Ascending aorta (tissue), 2 donors: ENCODE data around the gene SPECC1L. TPM values are rescaled to one million over a fixed set of nuclear protein-coding genes. Genes with fewer than 3 reads are reported as not detected.

ENCODE experiments used
- DNase-seq, 2 donors: peaks; one replicate each; pipeline ENCODE4 v3.0.0-alpha.2; 2019; ENCODE audit warnings: low spot score in 2 of 2
- H3K27ac ChIP-seq, 2 donors: fragments of 200-600 bp; sonication (generic); one replicate each; pipeline ENCODE4 v1.5.1; 2016 to 2017; ENCODE audit warnings: mild to moderate bottlenecking in 1 of 2
- H3K27me3 ChIP-seq: fragments of 200-600 bp; sonication (generic); one replicate; pipeline ENCODE4 v1.5.1; 2017
- H3K36me3 ChIP-seq, 2 donors: fragments of 200-600 bp; sonication (generic); one replicate each; pipeline ENCODE4 v1.5.1; 2016
- H3K4me1 ChIP-seq, 2 donors: fragments of 200-600 bp; sonication (generic); one replicate each; pipeline ENCODE4 v1.5.1; 2016 to 2017; ENCODE audit warnings: mild to moderate bottlenecking in 1 of 2
- H3K4me3 ChIP-seq, 2 donors: fragments of 200-600 bp; sonication (generic); one replicate each; pipeline ENCODE4 v1.5.1; 2016 to 2017; ENCODE audit warnings: mild to moderate bottlenecking in 1 of 2
- H3K9me3 ChIP-seq, 2 donors: fragments of 200-600 bp; sonication (generic); one replicate each; pipeline ENCODE4 v1.5.1; 2016
- CTCF ChIP-seq, 3 experiments: fragments of 200-600 bp in 2 of 3; fragments of 450-650 bp in 1 of 3; sonication (generic) in 2 of 3; IDR thresholded peaks; one replicate each; pipeline ENCODE4 v1.5.1; 2016 to 2019; ENCODE audit warnings: antibody characterized with exemption in 3 of 3, mild to moderate bottlenecking in 1 of 3, moderate library complexity in 1 of 3
- intact Hi-C: fragments of 100-400 bp; cut with DNase I; formaldehyde crosslinking; loops from one replicate; pipeline ENCODE4 v1.15.1; 2023
- total RNA-seq: library from RNA; depleted of rRNA; stranded (reverse); fragments of >200 nt; gene quantifications from one replicate; pipeline ENCODE4 v1.1.0, GENCODE V29; 2016

The SPECC1L gene
- total RNA-seq, 1 donor from 2014 or later = 66.9 TPM

GRCh38 chr22:24329453-24329852 lies 58.8 kb downstream of the SPECC1L start:
- no peak for DNase-seq
- Histone ChIP-seq H3K4me3 (no peak overlapping the region), H3K9me3 (no peaks in the 10 kb centered on the region), H3K27me3 (no peaks in the 10 kb centered on the region), H3K27ac (no peak overlapping the region), H3K4me1 (peaks cover 0 to 4% of the 10 kb centered on the region in 2 donors), H3K36me3 (peaks cover 4 to 24% of the 10 kb centered on the region in 2 donors)
- intact Hi-C loops = loop anchor here (5.0 kb wide), 1 partner anchor 193 kb away; no protein-coding TSS in a partner anchor
- no peak for TF ChIP-seq CTCF (IDR thresholded peaks at IDR 0.05)

DNA sequence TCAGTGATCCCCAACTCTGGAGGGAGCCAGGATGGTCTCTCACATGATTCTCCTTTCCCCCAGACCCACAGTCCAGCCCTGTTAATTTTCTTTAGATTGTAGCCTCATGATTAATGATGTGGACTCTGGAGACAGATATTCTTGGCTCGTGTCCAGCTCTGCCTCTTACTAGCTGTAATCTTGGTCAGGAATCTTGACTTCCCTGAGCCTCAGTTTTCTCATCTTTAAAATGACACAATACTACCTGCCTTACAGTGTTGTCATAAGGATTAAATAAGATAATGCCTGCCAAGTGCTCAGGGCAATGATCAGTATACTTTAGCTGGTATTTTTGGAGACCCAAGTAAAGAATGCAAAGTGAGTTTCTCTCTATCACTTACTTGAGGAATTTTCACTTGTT lies 60.0 kb downstream of the SPECC1L start:
- Histone ChIP-seq H3K9me3 (no peaks in the 10 kb centered on the region), H3K27ac (no peak overlapping the region), H3K27me3 (no peaks in the 10 kb centered on the region), H3K36me3 (peaks cover 16 to 31% of the 10 kb centered on the region in 2 donors), H3K4me3 (no peak overlapping the region), H3K4me1 (peaks cover 0 to 1% of the 10 kb centered on the region in 2 donors)
- TF ChIP-seq CTCF (IDR thresholded peaks at IDR 0.05) = no peak
- intact Hi-C loops = loop anchor here (2.0 kb wide), 1 partner anchor 60 kb away; the partner anchor contains the start of gene SPECC1L
- no peak for DNase-seq

- no peak overlapping the region for H3K27ac ChIP-seq
- no peak overlapping the region for H3K4me3 ChIP-seq
- no peaks in the 10 kb centered on the region for H3K27me3 ChIP-seq
- H3K4me1 ChIP-seq = no peaks in the 10 kb centered on the region
- intact Hi-C loops = loop anchor here (2.0 kb wide), 1 partner anchor 61 kb away; the partner anchor contains the start of gene SPECC1L
- no peak for TF ChIP-seq CTCF (IDR thresholded peaks at IDR 0.05)
- no peaks in the 10 kb centered on the region for H3K9me3 ChIP-seq
- H3K36me3 ChIP-seq = peaks cover 16 to 31% of the 10 kb centered on the region in 2 donors
- no peak for DNase-seq
Measured at GRCh38 chr22:24331468-24332440, 61.1 kb downstream of the SPECC1L start.

GRCh38 chr22:24333301-24333700 lies 62.7 kb downstream of the SPECC1L start:
- H3K36me3 ChIP-seq = peaks cover 14 to 42% of the 10 kb centered on the region in 2 donors

GRCh38 chr22:24335496-24335895 lies 64.9 kb downstream of the SPECC1L start:
- intact Hi-C loops = no loop called here
- Histone ChIP-seq H3K9me3 (no peaks in the 10 kb centered on the region), H3K27ac (no peak overlapping the region), H3K36me3 (peaks cover 19 to 52% of the 10 kb centered on the region in 2 donors), H3K4me3 (no peak overlapping the region), H3K4me1 (no peaks in the 10 kb centered on the region), H3K27me3 (no peaks in the 10 kb centered on the region)
- no peak for TF ChIP-seq CTCF (IDR thresholded peaks at IDR 0.05)
- no peak for DNase-seq

More at GRCh38 chr22:24333301-24333700, 62.7 kb downstream of the SPECC1L start:
- no peaks in the 10 kb centered on the region for H3K27me3 ChIP-seq
- no peak for TF ChIP-seq CTCF (IDR thresholded peaks at IDR 0.05)
- H3K4me3 ChIP-seq = no peak overlapping the region
- no peaks in the 10 kb centered on the region for H3K4me1 ChIP-seq
- no peak overlapping the region for H3K27ac ChIP-seq
- intact Hi-C loops = no loop called here
- no peaks in the 10 kb centered on the region for H3K9me3 ChIP-seq
- no peak for DNase-seq
